T-helper 2 cell (primary cell): ENCODE measurements around the gene MBIP.

Experiments
- DNase-seq, 5 experiments: peaks; one replicate each; pipeline versions ENCODE4 v3.0.0 to v3.0.0-alpha.2; 2012 to 2022

Gene MBIP

GRCh38 chr14:36313206-36313605 is 7.2 kb downstream of the MBIP start:
- DNase-seq = no peak

- no peak for DNase-seq
These were observed 13.6 kb downstream of the MBIP start for GRCh38 chr14:36306836-36307235.

DNA sequence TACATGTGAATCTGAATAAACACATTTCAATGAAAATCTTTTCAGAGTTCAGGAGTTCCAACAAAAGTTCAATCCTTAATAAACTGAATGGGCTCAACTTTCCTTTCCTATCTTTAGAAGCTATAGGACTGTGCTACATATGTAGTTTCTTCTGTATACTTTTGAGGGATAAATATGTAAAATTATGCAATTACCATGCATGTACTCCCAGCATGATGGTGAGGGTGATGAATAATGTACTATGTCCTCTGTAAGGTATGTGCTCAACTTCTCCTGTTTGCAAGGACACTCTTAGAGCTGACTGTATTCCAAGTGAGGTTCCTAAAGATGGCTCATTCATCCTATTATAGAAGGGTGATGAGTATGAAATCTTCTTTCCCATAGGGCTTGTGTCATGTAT is 15.5 kb downstream of the MBIP start:
- DNase-seq = no peak

- DNase-seq = no peak
These were observed 16.5 kb downstream of the MBIP start for GRCh38 chr14:36303960-36304359.

DNA sequence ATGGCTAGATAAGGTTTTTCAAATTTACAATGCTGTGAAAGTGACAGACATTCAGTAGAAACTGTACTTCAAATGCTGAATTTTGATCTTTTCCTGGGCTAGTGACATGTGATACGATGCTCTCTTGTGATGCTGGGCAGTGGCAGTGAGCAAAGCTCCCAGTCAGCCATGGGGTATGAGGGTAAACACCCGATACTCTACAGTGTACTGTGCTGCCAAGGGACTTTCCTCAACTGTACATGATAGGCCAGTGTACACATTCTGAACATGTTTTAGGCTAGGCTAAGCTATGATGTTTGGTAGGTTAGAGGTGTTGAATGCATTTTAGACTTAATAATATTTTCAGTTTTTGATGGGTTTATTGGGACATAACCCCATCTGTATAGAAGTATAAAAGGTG is 17.6 kb downstream of the MBIP start:
- no peak for DNase-seq

DNA sequence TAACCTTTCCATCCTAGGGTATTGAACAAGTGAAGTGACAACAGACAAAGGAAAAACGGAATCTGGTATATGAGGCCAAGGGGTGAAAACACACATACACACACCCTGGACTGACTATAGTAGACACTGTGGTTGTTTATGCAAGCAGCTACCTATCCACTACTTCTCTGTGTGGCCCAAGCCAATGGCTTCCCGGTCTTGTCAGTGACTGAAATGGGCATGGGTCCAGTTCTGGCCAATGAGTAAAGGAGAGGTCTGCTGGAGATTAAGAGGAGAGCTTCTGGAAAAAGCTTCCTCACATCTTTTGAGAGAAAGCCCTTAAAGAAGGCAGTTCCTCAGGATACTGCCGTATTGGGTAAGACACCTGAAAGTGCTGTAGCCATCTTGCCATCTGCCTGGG is 19.3 kb downstream of the MBIP start:
- DNase-seq = no peak

DNA sequence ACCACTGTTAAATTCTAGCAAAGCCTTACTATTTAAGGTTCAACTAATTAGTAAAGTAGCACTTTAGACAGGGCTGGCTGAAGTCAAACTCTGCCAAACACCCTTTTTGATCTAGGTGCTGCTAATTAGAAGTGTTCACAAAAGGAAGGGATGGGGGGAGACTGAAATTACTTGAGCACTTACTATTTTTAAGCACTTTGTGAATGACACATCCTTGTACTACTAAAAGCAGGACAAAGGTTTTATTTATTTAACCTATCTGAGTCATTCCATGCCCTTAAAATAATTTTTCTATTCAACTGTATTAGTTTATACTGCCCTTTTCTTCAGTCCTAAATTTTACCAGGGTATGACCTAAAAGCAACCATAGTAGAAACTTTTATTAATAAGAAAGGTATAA is 20.1 kb downstream of the MBIP start:
- DNase-seq = no peak

GRCh38 chr14:36295642-36296627 is 24.5 kb downstream of the MBIP start:
- no peak for DNase-seq

GRCh38 chr14:36294543-36294942 is 25.9 kb downstream of the MBIP start:
- no peak for DNase-seq

- DNase-seq = no peak
These were observed 26.6 kb downstream of the MBIP start for GRCh38 chr14:36293824-36294223.

DNA sequence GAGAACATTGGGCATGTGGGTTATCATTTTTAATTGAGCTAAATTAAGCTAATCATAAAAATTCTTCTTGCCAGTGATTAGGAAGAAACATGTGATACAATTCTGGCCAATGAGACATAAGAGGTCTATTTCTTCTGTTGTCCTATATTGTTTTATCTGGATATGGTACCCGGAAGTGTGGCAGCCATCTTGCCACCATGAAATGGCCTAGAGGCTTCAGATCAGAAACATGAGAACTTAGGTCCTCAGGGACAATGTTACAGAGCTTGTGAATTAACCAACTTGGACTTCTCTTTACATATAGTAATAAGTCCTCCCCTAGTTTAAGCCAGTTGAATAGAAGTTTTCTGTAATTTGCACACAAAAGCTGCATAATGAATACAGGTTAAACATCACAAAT is 30.5 kb downstream of the MBIP start:
- no peak for DNase-seq

DNA sequence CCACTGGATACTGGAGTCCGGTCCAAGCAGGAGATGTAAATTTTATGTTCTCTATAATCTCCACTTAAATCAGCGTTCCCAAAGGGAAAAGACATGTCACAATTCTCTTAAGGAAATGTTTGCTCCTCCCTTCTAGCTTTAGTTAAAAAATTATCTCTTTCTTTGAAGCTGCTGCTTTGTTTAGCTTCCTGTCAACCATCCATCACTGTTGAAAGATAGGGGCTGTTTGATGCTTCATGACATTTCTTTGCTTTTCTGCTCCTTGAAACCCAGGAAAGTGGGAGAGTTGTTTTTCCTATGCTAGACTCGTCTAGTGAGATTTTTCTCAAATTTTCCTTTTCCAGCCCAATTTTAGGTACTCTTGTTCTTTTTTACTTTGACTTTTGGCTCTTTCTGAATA is 31.9 kb downstream of the MBIP start:
- no peak for DNase-seq

DNA sequence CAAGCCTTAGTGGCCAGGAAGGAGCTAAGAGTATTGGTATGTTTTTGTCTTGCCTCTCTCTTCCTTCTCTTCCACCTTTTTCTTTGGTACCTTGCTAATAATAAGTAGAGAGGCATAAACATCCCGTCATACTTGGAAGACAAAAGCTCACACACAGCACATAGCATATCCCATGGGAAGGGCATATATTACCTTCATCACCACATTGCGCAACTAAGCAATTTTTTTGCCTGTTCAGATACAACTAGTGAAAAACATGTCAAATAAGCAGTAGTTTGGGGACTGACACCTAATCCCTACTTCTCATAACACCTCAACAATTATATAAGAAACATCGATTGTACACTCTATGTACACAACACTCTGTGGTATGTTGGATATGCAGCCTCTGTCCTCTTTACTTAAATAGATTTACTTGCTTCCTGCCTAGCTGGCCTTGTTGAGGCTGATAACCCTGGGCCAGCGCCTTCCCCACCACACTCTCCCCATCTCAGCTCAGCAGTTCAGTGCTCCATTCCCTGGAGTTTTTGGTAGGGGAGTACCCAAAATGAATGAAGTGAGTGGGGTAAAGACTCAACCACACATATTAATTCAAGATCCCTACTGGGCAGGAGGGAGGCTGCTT is 35.4 kb downstream of the MBIP start:
- DNase-seq = no peak

GRCh38 chr14:36281309-36281708 is 39.1 kb downstream of the MBIP start:
- DNase-seq = no peak

- no peak for DNase-seq
These were observed 40.9 kb downstream of the MBIP start for GRCh38 chr14:36279306-36280190.

DNA sequence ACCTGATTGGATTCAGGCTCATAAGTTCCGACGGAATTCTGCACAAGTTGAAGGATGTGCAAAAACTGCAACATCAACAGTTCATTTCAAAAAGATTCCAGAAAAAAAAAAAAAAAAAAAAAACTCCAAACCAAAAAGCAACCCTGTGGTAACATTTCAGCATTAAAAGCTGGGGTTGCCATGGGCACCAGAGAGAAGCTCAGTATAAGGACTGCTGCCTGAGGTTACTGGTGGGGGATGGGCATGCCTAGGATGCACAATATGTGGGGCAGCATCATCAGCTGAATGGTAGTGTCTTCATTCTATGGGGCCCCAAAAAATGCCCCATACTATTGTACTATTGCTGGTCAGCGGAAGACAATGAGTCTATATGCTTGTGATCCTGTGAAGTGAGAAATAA is 44.7 kb downstream of the MBIP start:
- no peak for DNase-seq

GRCh38 chr14:36271939-36272907 is 48.2 kb downstream of the MBIP start:
- peak in 1 of 5 experiments; percentile 31 for DNase-seq

DNA sequence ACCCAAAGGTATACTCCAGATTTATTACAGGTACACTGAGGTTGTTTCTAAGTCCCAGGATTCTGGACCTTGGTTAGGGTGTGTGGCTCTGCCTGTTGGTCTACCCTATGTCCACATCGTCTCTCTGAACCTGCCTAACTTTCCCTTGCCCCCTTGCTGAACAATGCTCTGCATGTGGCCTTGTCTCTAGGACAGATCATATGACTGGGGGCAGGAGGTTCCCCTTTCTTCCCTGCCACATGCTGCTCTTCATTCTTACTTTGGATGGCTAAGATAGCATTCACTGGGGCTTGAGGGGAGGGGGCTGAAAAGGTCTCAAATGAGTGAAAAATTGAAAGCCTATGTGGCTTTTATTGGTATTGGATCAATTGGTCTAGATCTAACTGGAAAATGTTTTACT is 49.2 kb downstream of the MBIP start:
- DNase-seq = no peak

DNA sequence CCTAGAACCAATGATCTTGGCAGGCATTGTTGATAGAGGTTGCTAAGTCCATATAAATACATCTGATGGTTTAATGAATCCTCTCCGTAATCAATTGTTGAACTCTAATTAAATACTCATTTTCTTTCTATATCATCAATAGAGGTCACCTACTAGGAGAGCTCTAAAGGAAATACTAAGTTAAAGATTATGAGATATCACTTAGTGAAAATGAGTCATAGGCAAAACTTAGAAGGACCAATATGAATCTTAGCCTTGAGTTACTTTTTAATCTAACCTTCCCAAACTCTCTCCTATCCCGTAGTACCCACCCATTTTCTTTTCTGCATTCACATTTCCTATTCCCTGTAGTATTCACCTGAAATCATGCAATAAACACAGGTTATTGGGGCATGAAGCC is 50.2 kb downstream of the MBIP start:
- DNase-seq = no peak

DNA sequence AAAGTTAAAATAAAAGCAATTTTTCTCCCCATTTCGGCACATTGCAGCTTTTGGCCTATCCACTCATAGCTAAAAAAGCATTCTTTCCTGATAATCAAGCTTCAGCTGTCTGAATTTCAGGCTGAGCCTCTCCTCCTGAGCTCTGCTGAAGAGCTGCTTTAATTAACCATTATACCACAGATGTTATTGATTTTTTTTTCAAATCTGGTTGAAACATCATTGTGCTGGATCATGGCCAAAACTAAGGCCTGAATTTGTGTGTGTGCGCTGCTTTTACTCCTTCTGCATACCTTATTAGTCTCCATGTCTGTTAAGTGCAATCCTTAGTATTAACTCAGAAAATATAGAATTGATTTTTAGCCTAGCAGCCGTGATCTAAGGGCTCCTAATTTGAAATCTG is 52.3 kb downstream of the MBIP start:
- DNase-seq = no peak

DNA sequence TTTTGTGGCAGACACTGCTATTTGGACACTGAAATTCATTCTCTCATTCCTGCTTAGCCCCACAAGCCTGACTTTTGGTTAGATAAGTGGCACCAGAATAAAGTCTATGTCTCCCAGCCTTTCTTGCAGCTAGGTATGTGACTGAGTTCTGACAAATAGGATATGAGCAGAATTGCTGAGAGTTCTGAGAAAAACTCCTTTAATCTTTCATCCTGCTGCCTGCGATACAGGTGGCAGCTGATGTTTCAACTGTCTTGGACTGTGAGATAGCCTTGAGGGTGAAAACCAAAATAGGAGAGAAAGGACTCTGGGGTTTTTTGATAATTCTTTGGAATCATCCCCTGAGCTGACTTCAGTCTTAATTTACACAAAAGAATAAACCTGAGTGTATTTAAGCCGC is 55.8 kb downstream of the MBIP start:
- DNase-seq = no peak

- DNase-seq = no peak
These were observed 56.3 kb downstream of the MBIP start for GRCh38 chr14:36264107-36264506.
